ENCODE results near the gene SPC24. TPM values are rescaled to one million over a fixed set of nuclear protein-coding genes. Genes with fewer than 3 reads are reported as not detected.

SPC24 gene
- total and polyA plus RNA-seq, 2 donors (not counting 3 experiments of a cell fraction or from before 2014, with no cell fraction given): 19.8 to 70.0 TPM

DNA sequence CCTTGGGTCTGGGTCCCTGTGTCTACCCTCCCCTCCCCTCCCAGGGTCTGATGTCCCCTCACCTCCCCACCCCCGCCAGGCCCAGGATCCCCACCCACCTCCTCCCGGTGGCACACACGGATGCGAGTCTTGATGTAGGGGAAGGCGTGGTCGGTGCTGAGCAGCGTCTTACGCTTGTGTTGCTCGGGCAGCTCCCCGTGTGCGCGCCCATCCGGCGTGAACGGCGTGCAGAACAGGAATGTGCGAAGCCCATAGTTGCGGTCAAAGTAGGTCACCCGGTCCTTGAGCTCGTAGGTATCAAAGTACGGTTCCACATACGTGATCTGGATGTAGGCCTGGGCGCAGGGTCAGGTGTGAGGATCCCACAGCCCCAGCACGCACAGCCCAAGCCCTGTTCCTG is 46.2 kb upstream of the SPC24 start:
- Histone ChIP-seq H3K27ac (ENCODE audit: insufficient read depth, low read depth, low read length) (no peak overlapping the region), H3K27me3 (ENCODE audit: control insufficient read depth in 2 of 2, insufficient read depth in 2 of 2, low read length in 2 of 2) (no peaks in the 10 kb centered on the region), H3K9me3 (replicated peaks; ENCODE audit: control insufficient read depth, insufficient read depth, low read length) (no peaks in the 10 kb centered on the region), H3K79me2 (ENCODE audit: control insufficient read depth, insufficient read depth, low read length) (peaks cover 5% of the 10 kb centered on the region), H3K4me2 (ENCODE audit: insufficient read depth, low read length) (no peak overlapping the region), H4K20me1 (replicated peaks; ENCODE audit: control insufficient read depth, extremely low read depth, insufficient read depth, low read length) (no peaks in the 10 kb centered on the region), H3K4me3 (replicated peaks in 1 of 3; ENCODE audit: insufficient read depth in 1 of 3, low read depth in 1 of 3, low read length in 3 of 3) (no peak overlapping the region), H3K36me3 (ENCODE audit: control insufficient read depth in 2 of 2, extremely low read depth in 1 of 2, insufficient read depth in 2 of 2, low read length in 2 of 2) (peaks cover 5 to 33% of the 10 kb centered on the region in 2 experiments), H3K9ac (replicated peaks; ENCODE audit: extremely low read depth, insufficient read depth, low read length) (no peak overlapping the region), H3K4me1 (ENCODE audit: control insufficient read depth, extremely low read depth, insufficient read depth, low read length) (peaks cover 9% of the 10 kb centered on the region), H3K9me1 (replicated peaks; ENCODE audit: control insufficient read depth, extremely low read depth, insufficient read depth, low read length) (no peaks in the 10 kb centered on the region), H2AFZ (ENCODE audit: low read depth, low read length) (no peak overlapping the region)
- ChIA-PET POLR2A (no interaction called here), CTCF (interaction anchor here (0.8 to 7.6 kb wide), 2 partner anchors 76 to 166 kb away, joined by 3 to 116 read pairs; no protein-coding TSS in a partner anchor)
- TF ChIP-seq POLR2AphosphoS5 (IDR thresholded peaks at IDR 0.05; ENCODE audit: insufficient read depth, low read depth, low read length) (no peak), JUN (IDR thresholded peaks at IDR 0.05; ENCODE audit: borderline replicate concordance, insufficient read depth, insufficient read length, low read depth) (no peak), POLR2A (IDR thresholded peaks at IDR 0.05; ENCODE audit: low read depth, low read length) (no peak), EZH2 (IDR thresholded peaks at IDR 0.05; ENCODE audit: borderline replicate concordance, low read depth, low read length, severe bottlenecking) (no peak), MYC (IDR thresholded peaks at IDR 0.05; ENCODE audit: low read depth, low read length) (no peak), GATA2 (IDR thresholded peaks at IDR 0.05; ENCODE audit: insufficient read depth, insufficient read length, low read depth, low read length) (no peak), FOS (IDR thresholded peaks at IDR 0.05; ENCODE audit: borderline replicate concordance, insufficient read depth, low read length) (no peak)
- TF ChIP-seq, protein P1, sequence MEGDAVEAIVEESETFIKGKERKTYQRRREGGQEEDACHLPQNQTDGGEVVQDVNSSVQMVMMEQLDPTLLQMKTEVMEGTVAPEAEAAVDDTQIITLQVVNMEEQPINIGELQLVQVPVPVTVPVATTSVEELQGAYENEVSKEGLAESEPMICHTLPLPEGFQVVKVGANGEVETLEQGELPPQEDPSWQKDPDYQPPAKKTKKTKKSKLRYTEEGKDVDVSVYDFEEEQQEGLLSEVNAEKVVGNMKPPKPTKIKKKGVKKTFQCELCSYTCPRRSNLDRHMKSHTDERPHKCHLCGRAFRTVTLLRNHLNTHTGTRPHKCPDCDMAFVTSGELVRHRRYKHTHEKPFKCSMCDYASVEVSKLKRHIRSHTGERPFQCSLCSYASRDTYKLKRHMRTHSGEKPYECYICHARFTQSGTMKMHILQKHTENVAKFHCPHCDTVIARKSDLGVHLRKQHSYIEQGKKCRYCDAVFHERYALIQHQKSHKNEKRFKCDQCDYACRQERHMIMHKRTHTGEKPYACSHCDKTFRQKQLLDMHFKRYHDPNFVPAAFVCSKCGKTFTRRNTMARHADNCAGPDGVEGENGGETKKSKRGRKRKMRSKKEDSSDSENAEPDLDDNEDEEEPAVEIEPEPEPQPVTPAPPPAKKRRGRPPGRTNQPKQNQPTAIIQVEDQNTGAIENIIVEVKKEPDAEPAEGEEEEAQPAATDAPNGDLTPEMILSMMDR (IDR thresholded peaks at IDR 0.05; ENCODE audit: extremely low read depth in 1 of 2, insufficient read depth in 1 of 2, low read depth in 1 of 2, low read length in 2 of 2): no peak
- TF ChIP-seq, protein P2, sequence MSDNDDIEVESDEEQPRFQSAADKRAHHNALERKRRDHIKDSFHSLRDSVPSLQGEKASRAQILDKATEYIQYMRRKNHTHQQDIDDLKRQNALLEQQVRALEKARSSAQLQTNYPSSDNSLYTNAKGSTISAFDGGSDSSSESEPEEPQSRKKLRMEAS (IDR thresholded peaks at IDR 0.05; ENCODE audit: insufficient read depth, insufficient read length): no peak
- TSS peak; percentile 18 for BruUV-seq (replicated peaks)
- DNase-seq (ENCODE audit: low read depth, low spot score) (no peak), FAIRE-seq (no peak)
- intact Hi-C loops (cut with micrococcal nuclease): loop anchor here (5.0 kb wide), 1 partner anchor 264 kb away; no protein-coding TSS in a partner anchor
- dilution Hi-C loops (cut with MboI; ENCODE audit: extremely low pct_ligation_motif_present, low sequenced_read_pairs): no loop called here

Measured in endothelial cell of umbilical vein (primary cell).